H9 (cell line): Measurements from ENCODE around the gene CACNG8. TPM values are rescaled to one million over a fixed set of nuclear protein-coding genes. Genes with fewer than 3 reads are reported as not detected.

Experiments used
- DNase-seq: peaks from one replicate; pipeline ENCODE4 v3.0.0-alpha.2; 2017
- H2AFZ ChIP-seq: one replicate; pipeline ENCODE4 v1.6.1; 2013; ENCODE audit warnings: mild to moderate bottlenecking, low read length, control low read depth, moderate library complexity
- H2AK5ac ChIP-seq: 2 replicates; pipeline ENCODE4 v1.6.1; 2013; ENCODE audit warnings: low read length, control low read depth, mixed read lengths; ENCODE audit not compliant: insufficient read length
- H2BK120ac ChIP-seq: one replicate; pipeline ENCODE4 v1.6.1; 2013; ENCODE audit warnings: low read depth, mild to moderate bottlenecking, low read length, control low read depth, inconsistent platforms; ENCODE audit not compliant: poor library complexity, severe bottlenecking
- H2BK12ac ChIP-seq: 2 replicates; pipeline ENCODE4 v1.6.1; 2013; ENCODE audit warnings: low read length, control low read depth, mixed read lengths, low read depth; ENCODE audit not compliant: insufficient read length
- H2BK15ac ChIP-seq: 2 replicates; pipeline ENCODE4 v1.6.1; 2013; ENCODE audit warnings: low read depth, low read length, control low read depth
- H2BK20ac ChIP-seq: one replicate; pipeline ENCODE4 v1.6.1; 2013; ENCODE audit warnings: low read depth, mild to moderate bottlenecking, low read length, control low read depth, inconsistent platforms; ENCODE audit not compliant: poor library complexity, severe bottlenecking
- H2BK5ac ChIP-seq: 2 replicates; pipeline ENCODE4 v1.6.1; 2013; ENCODE audit warnings: low read length, control low read depth, mixed read lengths; ENCODE audit not compliant: insufficient read length
- H3K14ac ChIP-seq: 2 replicates; pipeline ENCODE4 v1.6.1; 2013; ENCODE audit warnings: low read length, control low read depth; ENCODE audit not compliant: insufficient read depth
- H3K18ac ChIP-seq: 2 replicates; pipeline ENCODE4 v1.6.1; 2013; ENCODE audit warnings: low read depth, mild to moderate bottlenecking, mixed read lengths, low read length, control low read depth; ENCODE audit not compliant: insufficient read length
- H3K23ac ChIP-seq: 2 replicates; pipeline ENCODE4 v1.6.1; 2013; ENCODE audit warnings: low read length, control low read depth, mixed read lengths, low read depth; ENCODE audit not compliant: insufficient read length
- H3K23me2 ChIP-seq: 2 replicates; pipeline ENCODE4 v1.6.1; 2013; ENCODE audit warnings: low read depth, mild to moderate bottlenecking, mixed read lengths, low read length, control low read depth; ENCODE audit not compliant: insufficient read length, poor library complexity, severe bottlenecking
- H3K27ac ChIP-seq: 2 replicates; pipeline ENCODE4 v1.5.1; 2013; ENCODE audit warnings: low read length, control low read depth, mixed read lengths, low read depth; ENCODE audit not compliant: insufficient read length
- H3K27me3 ChIP-seq: 2 replicates; pipeline ENCODE4 v1.6.1; 2013; ENCODE audit warnings: low read length, control low read depth, inconsistent platforms; ENCODE audit not compliant: insufficient read depth
- H3K4ac ChIP-seq: 2 replicates; pipeline ENCODE4 v1.6.1; 2013; ENCODE audit warnings: low read depth, mild to moderate bottlenecking, control low read depth, inconsistent platforms, low read length, moderate library complexity
- H3K4me1 ChIP-seq: 2 replicates; pipeline ENCODE4 v1.6.1; 2013; ENCODE audit warnings: low read length, control low read depth, inconsistent platforms; ENCODE audit not compliant: insufficient read depth
- H3K4me2 ChIP-seq: 2 replicates; pipeline ENCODE4 v1.6.1; 2013; ENCODE audit warnings: low read length, control low read depth, mixed read lengths; ENCODE audit not compliant: insufficient read length, insufficient read depth
- H3K56ac ChIP-seq: 2 replicates; pipeline ENCODE4 v1.6.1; 2013; ENCODE audit warnings: low read depth, mild to moderate bottlenecking, mixed read lengths, low read length, control low read depth; ENCODE audit not compliant: insufficient read length
- H3K79me1 ChIP-seq: 2 replicates; pipeline ENCODE4 v1.6.1; 2013; ENCODE audit warnings: low read depth, mild to moderate bottlenecking, moderate library complexity, low read length, control low read depth, inconsistent platforms; ENCODE audit not compliant: insufficient read depth, poor library complexity, severe bottlenecking
- H3K79me2 ChIP-seq: 2 replicates; pipeline ENCODE4 v1.6.1; 2013; ENCODE audit warnings: low read length, control low read depth, inconsistent platforms; ENCODE audit not compliant: insufficient read depth
- H3K9ac ChIP-seq: 2 replicates; pipeline ENCODE4 v1.6.1; 2013; ENCODE audit warnings: low read length, control low read depth, mixed read lengths; ENCODE audit not compliant: insufficient read length; ENCODE audit errors: extremely low read depth
- H3K9me3 ChIP-seq: one replicate; pipeline ENCODE4 v1.6.1; 2013; ENCODE audit warnings: low read depth, low read length, inconsistent platforms; ENCODE audit not compliant: control insufficient read depth
- H3T11ph ChIP-seq: one replicate; pipeline ENCODE4 v1.6.1; 2013; ENCODE audit warnings: mild to moderate bottlenecking, low read length, control low read depth, inconsistent platforms
- H4K20me1 ChIP-seq: one replicate; pipeline ENCODE4 v1.6.1; 2013; ENCODE audit not compliant: control insufficient read depth, insufficient read length, insufficient read depth
- H4K5ac ChIP-seq: 2 replicates; pipeline ENCODE4 v1.6.1; 2013; ENCODE audit warnings: low read depth, mild to moderate bottlenecking, mixed read lengths, low read length, control low read depth; ENCODE audit not compliant: insufficient read length
- H4K8ac ChIP-seq: replicated peaks from 2 replicates; pipeline ENCODE4 v1.6.1; 2013; ENCODE audit warnings: low read length, control low read depth, mixed read lengths, low read depth; ENCODE audit not compliant: insufficient read length
- H4K91ac ChIP-seq: 2 replicates; pipeline ENCODE4 v1.6.1; 2013; ENCODE audit warnings: low read depth, mild to moderate bottlenecking, moderate library complexity, mixed read lengths, low read length, control low read depth; ENCODE audit not compliant: insufficient read length
- H3K27ac Mint-ChIP-seq, 3 experiments: 2 replicates in 2 of 3; 3 replicates in 1 of 3; pipeline ENCODE4 v1.8.0; 2020 to 2021; ENCODE audit warnings: mixed read lengths in 3 of 3, mild to moderate bottlenecking in 1 of 3, moderate library complexity in 1 of 3
- H3K27me3 Mint-ChIP-seq: 2 replicates; pipeline ENCODE4 v1.8.0; 2021; ENCODE audit warnings: low read depth, mild to moderate bottlenecking, moderate library complexity, mixed read lengths
- H3K36me3 Mint-ChIP-seq, 3 experiments: 2 replicates in 2 of 3; 3 replicates in 1 of 3; pipeline ENCODE4 v1.8.0; 2020 to 2021; ENCODE audit warnings: low read depth in 3 of 3, mixed read lengths in 3 of 3; ENCODE audit not compliant: insufficient read depth in 1 of 3
- H3K4me1 Mint-ChIP-seq, 2 experiments: 2 replicates each; pipeline ENCODE4 v1.8.0; 2020; ENCODE audit warnings: mixed read lengths in 2 of 2
- H3K4me3 Mint-ChIP-seq, 2 experiments: 2 replicates in 1 of 2; 3 replicates in 1 of 2; pipeline ENCODE4 v1.8.0; 2020 to 2021; ENCODE audit warnings: mild to moderate bottlenecking in 2 of 2, mixed read lengths in 2 of 2, moderate library complexity in 1 of 2
- H3K9me3 Mint-ChIP-seq, 2 experiments: 2 replicates in 1 of 2; 3 replicates in 1 of 2; pipeline ENCODE4 v1.8.0; 2020; ENCODE audit warnings: mild to moderate bottlenecking in 2 of 2, mixed read lengths in 2 of 2, moderate library complexity in 1 of 2
- CTCF ChIP-seq: fragments of 200-600 bp; sonication (generic); conservative IDR thresholded peaks from 3 replicates; pipeline ENCODE4 v1.8.0; 2021; ENCODE audit warnings: antibody characterized with exemption, mild to moderate bottlenecking
- WGBS: extraction: QIAGEN DNeasy Blood & Tissue Kit; methylation state at CpG from one replicate; pipeline ENCODE4 v1.1.7; 2013; ENCODE audit warnings: missing lambda C conversion rate, low lambda C conversion rate, mixed read lengths; ENCODE audit not compliant: insufficient read length; ENCODE audit errors: extremely low coverage; 5-methylcytosine and 5-hydroxymethylcytosine counted together
- total RNA-seq: library from RNA; stranded (reverse); gene quantifications from 2 replicates; pipeline ENCODE4 v1.2.1, GENCODE V29; 2021

Gene CACNG8
- total RNA-seq, 1 experiment from 2014 or later, result 7.1 TPM

GRCh38 chr19:54010474-54010873 lies 47.7 kb downstream of the CACNG8 start:
- Mint-ChIP-seq H3K4me1 (peaks cover 12 to 26% of the 10 kb centered on the region in 2 experiments), H3K36me3 (no peaks in the 10 kb centered on the region), H3K27ac (no peak overlapping the region), H3K4me3 (no peak overlapping the region), H3K9me3 (peaks cover 0 to 2% of the 10 kb centered on the region in 2 experiments; a peak in 1 of 5 replicates), H3K27me3 (peaks cover 14% of the 10 kb centered on the region)
- Histone ChIP-seq H2BK120ac (no peak overlapping the region), H2BK20ac (no peak overlapping the region), H3K56ac (no peak overlapping the region), H3K4me1 (no peaks in the 10 kb centered on the region; the same call in 1 of the 2 replicates), H3K79me1 (no peaks in the 10 kb centered on the region), H4K20me1 (no peaks in the 10 kb centered on the region), H4K5ac (no peak overlapping the region), H3K27ac (no peak overlapping the region), H2BK15ac (no peak overlapping the region), H2AK5ac (no peak overlapping the region), H3K9me3 (no peaks in the 10 kb centered on the region), H3K23ac (no peak overlapping the region), H2AFZ (no peak overlapping the region), H2BK12ac (no peak overlapping the region), H3K18ac (no peak overlapping the region), H3T11ph (no peak overlapping the region), H3K23me2 (no peaks in the 10 kb centered on the region), H3K9ac (no peak overlapping the region), H3K14ac (no peak overlapping the region), H4K91ac (no peak overlapping the region), H2BK5ac (no peak overlapping the region), H3K4me2 (no peak overlapping the region), H3K27me3 (no peaks in the 10 kb centered on the region), H3K4ac (no peak overlapping the region), H4K8ac (no peak overlapping the region), H3K79me2 (no peaks in the 10 kb centered on the region)
- no CpG with 5 or more reads among the region's 6 CpGs for WGBS
- DNase-seq, result no peak
- TF ChIP-seq CTCF, result no peak
